ENCODE measurements around the gene PPP2R5D.

DNA sequence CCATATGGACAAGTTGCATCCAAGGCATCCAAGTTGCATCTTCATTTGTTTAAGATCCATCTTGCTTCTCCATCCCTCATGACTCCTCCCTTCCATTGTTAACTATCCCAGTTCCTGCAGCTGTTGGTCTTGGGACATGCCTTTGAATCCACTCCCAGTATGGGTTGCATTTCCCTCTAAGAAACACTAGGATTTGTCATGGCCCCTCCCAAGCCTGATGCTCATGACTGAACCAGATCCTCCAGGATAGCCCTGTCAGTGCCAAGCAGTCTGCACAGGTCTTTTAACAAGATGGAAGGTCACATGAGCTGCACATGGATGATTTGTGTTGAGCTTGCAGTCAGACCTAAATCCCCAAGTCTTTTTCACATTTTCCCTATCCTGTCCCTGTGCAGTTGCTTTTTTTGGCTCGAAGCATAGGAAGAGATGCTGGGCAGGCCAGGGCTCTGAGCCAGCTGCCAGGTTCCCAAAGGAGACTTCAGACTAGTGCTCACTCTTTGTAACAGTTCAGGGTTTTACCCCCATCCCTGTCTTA, 4.2 kb downstream of the PPP2R5D start:
- TF ChIP-seq, protein P1, sequence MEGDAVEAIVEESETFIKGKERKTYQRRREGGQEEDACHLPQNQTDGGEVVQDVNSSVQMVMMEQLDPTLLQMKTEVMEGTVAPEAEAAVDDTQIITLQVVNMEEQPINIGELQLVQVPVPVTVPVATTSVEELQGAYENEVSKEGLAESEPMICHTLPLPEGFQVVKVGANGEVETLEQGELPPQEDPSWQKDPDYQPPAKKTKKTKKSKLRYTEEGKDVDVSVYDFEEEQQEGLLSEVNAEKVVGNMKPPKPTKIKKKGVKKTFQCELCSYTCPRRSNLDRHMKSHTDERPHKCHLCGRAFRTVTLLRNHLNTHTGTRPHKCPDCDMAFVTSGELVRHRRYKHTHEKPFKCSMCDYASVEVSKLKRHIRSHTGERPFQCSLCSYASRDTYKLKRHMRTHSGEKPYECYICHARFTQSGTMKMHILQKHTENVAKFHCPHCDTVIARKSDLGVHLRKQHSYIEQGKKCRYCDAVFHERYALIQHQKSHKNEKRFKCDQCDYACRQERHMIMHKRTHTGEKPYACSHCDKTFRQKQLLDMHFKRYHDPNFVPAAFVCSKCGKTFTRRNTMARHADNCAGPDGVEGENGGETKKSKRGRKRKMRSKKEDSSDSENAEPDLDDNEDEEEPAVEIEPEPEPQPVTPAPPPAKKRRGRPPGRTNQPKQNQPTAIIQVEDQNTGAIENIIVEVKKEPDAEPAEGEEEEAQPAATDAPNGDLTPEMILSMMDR (conservative IDR thresholded peaks at IDR 0.05; ENCODE audit: low read length), result no peak
- TF ChIP-seq EZH2phosphoT487 (IDR thresholded peaks at IDR 0.05; ENCODE audit: borderline replicate concordance), result no peak
